A549 (cell line): ENCODE measurements around the gene KRT8.

Source experiments
- TF ChIP-seq, protein P1 (sequence below): fragments of >200 bp; sonication (Bioruptor Twin); formaldehyde crosslinking; IDR thresholded peaks from 3 replicates; pipeline ENCODE4 v1.5.1; 2016
- TF ChIP-seq, protein P2 (sequence below): fragments of 200-600 bp; sonication (generic); IDR thresholded peaks from 2 replicates; pipeline ENCODE4 v1.6.1; 2016; ENCODE audit warnings: antibody characterized with exemption, mild to moderate bottlenecking, moderate library complexity

GRCh38 chr12:52949413-52950331, 44.8 kb upstream of the KRT8 start:
- TF ChIP-seq, protein P1, sequence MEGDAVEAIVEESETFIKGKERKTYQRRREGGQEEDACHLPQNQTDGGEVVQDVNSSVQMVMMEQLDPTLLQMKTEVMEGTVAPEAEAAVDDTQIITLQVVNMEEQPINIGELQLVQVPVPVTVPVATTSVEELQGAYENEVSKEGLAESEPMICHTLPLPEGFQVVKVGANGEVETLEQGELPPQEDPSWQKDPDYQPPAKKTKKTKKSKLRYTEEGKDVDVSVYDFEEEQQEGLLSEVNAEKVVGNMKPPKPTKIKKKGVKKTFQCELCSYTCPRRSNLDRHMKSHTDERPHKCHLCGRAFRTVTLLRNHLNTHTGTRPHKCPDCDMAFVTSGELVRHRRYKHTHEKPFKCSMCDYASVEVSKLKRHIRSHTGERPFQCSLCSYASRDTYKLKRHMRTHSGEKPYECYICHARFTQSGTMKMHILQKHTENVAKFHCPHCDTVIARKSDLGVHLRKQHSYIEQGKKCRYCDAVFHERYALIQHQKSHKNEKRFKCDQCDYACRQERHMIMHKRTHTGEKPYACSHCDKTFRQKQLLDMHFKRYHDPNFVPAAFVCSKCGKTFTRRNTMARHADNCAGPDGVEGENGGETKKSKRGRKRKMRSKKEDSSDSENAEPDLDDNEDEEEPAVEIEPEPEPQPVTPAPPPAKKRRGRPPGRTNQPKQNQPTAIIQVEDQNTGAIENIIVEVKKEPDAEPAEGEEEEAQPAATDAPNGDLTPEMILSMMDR = no peak
- TF ChIP-seq, protein P2, sequence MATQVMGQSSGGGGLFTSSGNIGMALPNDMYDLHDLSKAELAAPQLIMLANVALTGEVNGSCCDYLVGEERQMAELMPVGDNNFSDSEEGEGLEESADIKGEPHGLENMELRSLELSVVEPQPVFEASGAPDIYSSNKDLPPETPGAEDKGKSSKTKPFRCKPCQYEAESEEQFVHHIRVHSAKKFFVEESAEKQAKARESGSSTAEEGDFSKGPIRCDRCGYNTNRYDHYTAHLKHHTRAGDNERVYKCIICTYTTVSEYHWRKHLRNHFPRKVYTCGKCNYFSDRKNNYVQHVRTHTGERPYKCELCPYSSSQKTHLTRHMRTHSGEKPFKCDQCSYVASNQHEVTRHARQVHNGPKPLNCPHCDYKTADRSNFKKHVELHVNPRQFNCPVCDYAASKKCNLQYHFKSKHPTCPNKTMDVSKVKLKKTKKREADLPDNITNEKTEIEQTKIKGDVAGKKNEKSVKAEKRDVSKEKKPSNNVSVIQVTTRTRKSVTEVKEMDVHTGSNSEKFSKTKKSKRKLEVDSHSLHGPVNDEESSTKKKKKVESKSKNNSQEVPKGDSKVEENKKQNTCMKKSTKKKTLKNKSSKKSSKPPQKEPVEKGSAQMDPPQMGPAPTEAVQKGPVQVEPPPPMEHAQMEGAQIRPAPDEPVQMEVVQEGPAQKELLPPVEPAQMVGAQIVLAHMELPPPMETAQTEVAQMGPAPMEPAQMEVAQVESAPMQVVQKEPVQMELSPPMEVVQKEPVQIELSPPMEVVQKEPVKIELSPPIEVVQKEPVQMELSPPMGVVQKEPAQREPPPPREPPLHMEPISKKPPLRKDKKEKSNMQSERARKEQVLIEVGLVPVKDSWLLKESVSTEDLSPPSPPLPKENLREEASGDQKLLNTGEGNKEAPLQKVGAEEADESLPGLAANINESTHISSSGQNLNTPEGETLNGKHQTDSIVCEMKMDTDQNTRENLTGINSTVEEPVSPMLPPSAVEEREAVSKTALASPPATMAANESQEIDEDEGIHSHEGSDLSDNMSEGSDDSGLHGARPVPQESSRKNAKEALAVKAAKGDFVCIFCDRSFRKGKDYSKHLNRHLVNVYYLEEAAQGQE = no peak
